Endodermal cell (in vitro differentiated cells): Measurements from ENCODE around the gene LCN9. TPM values are rescaled to one million over a fixed set of nuclear protein-coding genes. Genes with fewer than 3 reads are reported as not detected.

Experiments
- DNase-seq: peaks from one replicate; pipeline ENCODE4 v3.0.0-alpha.2; 2017
- H3K27ac ChIP-seq: 2 replicates; pipeline ENCODE4 v1.5.1; 2013; ENCODE audit warnings: mild to moderate bottlenecking, low read depth, low read length, moderate library complexity
- H3K27me3 ChIP-seq: 2 replicates; pipeline ENCODE4 v1.6.1; 2013; ENCODE audit warnings: mild to moderate bottlenecking, low read length, moderate library complexity; ENCODE audit not compliant: insufficient read depth, control insufficient read depth, poor library complexity, severe bottlenecking
- H3K36me3 ChIP-seq: 2 replicates; pipeline ENCODE4 v1.7.0; 2013; ENCODE audit warnings: mild to moderate bottlenecking, low read length, moderate library complexity; ENCODE audit not compliant: control insufficient read depth, insufficient read depth
- H3K4me1 ChIP-seq: one replicate; pipeline ENCODE4 v1.7.0; 2013; ENCODE audit warnings: low read length; ENCODE audit not compliant: control insufficient read depth, insufficient read depth
- H3K4me3 ChIP-seq: 2 replicates; pipeline ENCODE4 v1.5.1; 2013; ENCODE audit warnings: mild to moderate bottlenecking, low read length, moderate library complexity
- H3K9ac ChIP-seq: 2 replicates; pipeline ENCODE4 v1.6.1; 2013; ENCODE audit warnings: mild to moderate bottlenecking, low read length, moderate library complexity; ENCODE audit not compliant: poor library complexity, severe bottlenecking; ENCODE audit errors: extremely low read depth
- H3K9me3 ChIP-seq: 2 replicates; pipeline ENCODE4 v1.6.1; 2013; ENCODE audit warnings: mild to moderate bottlenecking, low read length, moderate library complexity; ENCODE audit not compliant: control insufficient read depth
- H3K27ac Mint-ChIP-seq: 2 replicates; pipeline ENCODE4 v1.8.0; 2020; ENCODE audit warnings: mixed read lengths
- H3K27me3 Mint-ChIP-seq: 2 replicates; pipeline ENCODE4 v1.8.0; 2021; ENCODE audit warnings: mild to moderate bottlenecking, mixed read lengths; ENCODE audit not compliant: insufficient read depth
- H3K36me3 Mint-ChIP-seq: 2 replicates; pipeline ENCODE4 v1.8.0; 2020; ENCODE audit warnings: low read depth, mixed read lengths
- H3K4me1 Mint-ChIP-seq: 2 replicates; pipeline ENCODE4 v1.8.0; 2020; ENCODE audit warnings: mixed read lengths
- H3K4me3 Mint-ChIP-seq: 2 replicates; pipeline ENCODE4 v1.8.0; 2020; ENCODE audit warnings: mild to moderate bottlenecking, moderate library complexity, mixed read lengths
- H3K9me3 Mint-ChIP-seq: 2 replicates; pipeline ENCODE4 v1.8.0; 2020; ENCODE audit warnings: mild to moderate bottlenecking, mixed read lengths
- WGBS, 2 experiments: methylation state at CpG; one replicate each; pipeline versions ENCODE4 v1.1.5 to v1.1.7; 2013; ENCODE audit warnings: missing lambda C conversion rate in 2 of 2, mixed read lengths in 1 of 2; ENCODE audit not compliant: insufficient coverage in 1 of 2, insufficient read length in 1 of 2; 5-methylcytosine and 5-hydroxymethylcytosine counted together
- total RNA-seq, 2 donors: library from RNA; stranded (reverse); fragmentation: NEBNext Ultra II Directional in 1 of 2; extraction: Animal tissue kit (Norgen Biotek cat#: 25700) in 1 of 2; gene quantifications; 2 replicates in 1 of 2; 3 replicates in 1 of 2; pipeline ENCODE4 v1.2.1, GENCODE V29; 2021
- TF ChIP-seq, protein P1 (sequence below): fragments of 200-600 bp; sonication (generic); conservative IDR thresholded peaks from 2 replicates; pipeline ENCODE4 v1.5.0; 2021; ENCODE audit warnings: antibody characterized with exemption, mild to moderate bottlenecking

The LCN9 gene
- total RNA-seq, 2 donors from 2014 or later, result 0.46 to 10.7 TPM

DNA sequence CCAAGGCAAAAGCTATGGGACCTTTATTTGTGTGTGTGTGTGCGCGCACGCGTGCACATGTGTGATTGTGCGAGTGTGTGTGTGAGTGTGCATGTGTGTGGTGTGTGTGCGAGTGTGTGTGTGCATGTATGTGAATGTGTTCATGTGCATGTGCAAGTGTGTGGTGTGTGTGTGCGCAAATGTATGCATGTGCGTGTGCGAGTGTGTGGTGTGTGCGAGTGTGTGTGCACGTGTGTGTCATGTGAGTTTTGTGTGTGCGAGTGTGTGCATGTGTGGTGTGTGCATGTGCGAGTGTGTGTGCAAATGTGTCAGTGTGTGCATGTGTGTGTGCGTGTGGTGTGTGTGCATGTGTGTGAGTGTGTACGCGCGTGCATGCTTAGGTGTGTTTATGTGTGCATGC is 12.7 kb upstream of the LCN9 start:
- H3K4me1 Mint-ChIP-seq, result no peaks in the 10 kb centered on the region
- no peak overlapping the region for H3K9ac ChIP-seq
- no peaks in the 10 kb centered on the region for H3K36me3 ChIP-seq
- H3K9me3 Mint-ChIP-seq, result peaks cover 89% of the 10 kb centered on the region
- H3K27ac ChIP-seq, result no peak overlapping the region
- TF ChIP-seq, protein P1, sequence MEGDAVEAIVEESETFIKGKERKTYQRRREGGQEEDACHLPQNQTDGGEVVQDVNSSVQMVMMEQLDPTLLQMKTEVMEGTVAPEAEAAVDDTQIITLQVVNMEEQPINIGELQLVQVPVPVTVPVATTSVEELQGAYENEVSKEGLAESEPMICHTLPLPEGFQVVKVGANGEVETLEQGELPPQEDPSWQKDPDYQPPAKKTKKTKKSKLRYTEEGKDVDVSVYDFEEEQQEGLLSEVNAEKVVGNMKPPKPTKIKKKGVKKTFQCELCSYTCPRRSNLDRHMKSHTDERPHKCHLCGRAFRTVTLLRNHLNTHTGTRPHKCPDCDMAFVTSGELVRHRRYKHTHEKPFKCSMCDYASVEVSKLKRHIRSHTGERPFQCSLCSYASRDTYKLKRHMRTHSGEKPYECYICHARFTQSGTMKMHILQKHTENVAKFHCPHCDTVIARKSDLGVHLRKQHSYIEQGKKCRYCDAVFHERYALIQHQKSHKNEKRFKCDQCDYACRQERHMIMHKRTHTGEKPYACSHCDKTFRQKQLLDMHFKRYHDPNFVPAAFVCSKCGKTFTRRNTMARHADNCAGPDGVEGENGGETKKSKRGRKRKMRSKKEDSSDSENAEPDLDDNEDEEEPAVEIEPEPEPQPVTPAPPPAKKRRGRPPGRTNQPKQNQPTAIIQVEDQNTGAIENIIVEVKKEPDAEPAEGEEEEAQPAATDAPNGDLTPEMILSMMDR, result no peak
- H3K27ac Mint-ChIP-seq, result no peak overlapping the region
- H3K27me3 ChIP-seq, result no peaks in the 10 kb centered on the region
- no peak overlapping the region for H3K4me3 Mint-ChIP-seq
- H3K9me3 ChIP-seq, result peaks cover 80% of the 10 kb centered on the region
- H3K4me3 ChIP-seq, result peak overlapping the region; percentile 61
- no peaks in the 10 kb centered on the region for H3K27me3 Mint-ChIP-seq
- DNase-seq, result no peak
- WGBS, 2 experiments, result 95 to 100% methylated on average over 3 to 17 of the region's 17 CpGs
- peaks cover 4% of the 10 kb centered on the region for H3K36me3 Mint-ChIP-seq
- no peaks in the 10 kb centered on the region for H3K4me1 ChIP-seq

DNA sequence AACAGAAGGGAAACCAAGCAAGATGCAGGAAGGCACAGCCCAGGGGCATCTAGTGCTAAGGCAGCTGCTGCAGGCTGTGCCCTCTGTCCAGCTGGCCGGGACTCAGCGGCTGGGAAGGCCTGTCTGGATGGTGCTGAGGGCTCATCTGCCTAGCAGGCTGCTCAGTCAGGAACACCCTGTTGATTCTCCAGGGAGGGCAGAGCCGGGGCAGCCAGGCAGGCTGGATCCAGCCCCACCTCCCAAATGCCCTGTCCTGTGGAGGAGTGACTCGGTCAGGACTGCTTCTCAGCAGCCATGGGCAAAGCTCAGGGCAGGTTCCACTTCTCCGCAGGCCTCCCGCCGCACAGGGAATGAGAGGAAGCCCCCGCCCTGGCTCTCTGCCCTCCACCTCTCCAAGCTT is 7.8 kb upstream of the LCN9 start:
- WGBS, 2 experiments, result 90 to 91% methylated on average over 6 to 8 of the region's 8 CpGs
- Histone ChIP-seq H3K27ac (no peak overlapping the region), H3K27me3 (no peaks in the 10 kb centered on the region), H3K9ac (no peak overlapping the region), H3K4me1 (no peaks in the 10 kb centered on the region), H3K4me3 (no peak overlapping the region), H3K9me3 (peaks cover 31% of the 10 kb centered on the region), H3K36me3 (no peaks in the 10 kb centered on the region)
- no peak for DNase-seq
- H3K27me3 Mint-ChIP-seq, result no peaks in the 10 kb centered on the region
- peaks cover 55% of the 10 kb centered on the region for H3K9me3 Mint-ChIP-seq
- TF ChIP-seq, protein P1, result no peak
- no peak overlapping the region for H3K4me3 Mint-ChIP-seq
- no peaks in the 10 kb centered on the region for H3K4me1 Mint-ChIP-seq
- no peak overlapping the region for H3K27ac Mint-ChIP-seq
- H3K36me3 Mint-ChIP-seq, result peaks cover 2% of the 10 kb centered on the region

DNA sequence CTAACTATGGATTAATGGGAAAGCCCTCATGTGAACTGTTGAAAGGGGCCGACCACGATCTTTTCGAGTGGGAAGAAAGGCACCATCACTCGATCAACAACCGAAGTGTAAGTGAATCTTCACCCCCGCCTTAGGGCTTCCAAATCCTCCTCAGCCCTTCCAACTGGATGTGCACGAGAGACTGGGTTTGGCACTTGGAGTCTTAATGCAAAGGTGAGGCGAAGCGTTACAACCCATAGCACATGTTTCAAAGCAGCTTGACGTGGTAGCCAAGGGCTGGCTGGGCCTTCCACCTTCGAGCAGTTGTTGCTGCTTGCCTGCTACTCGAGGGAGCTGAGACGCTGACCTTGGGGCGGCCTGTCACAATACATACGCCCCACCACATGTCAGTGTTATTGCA is 5.7 kb upstream of the LCN9 start:
- Histone ChIP-seq H3K4me1 (no peaks in the 10 kb centered on the region), H3K9me3 (peaks cover 15% of the 10 kb centered on the region)
- no peak overlapping the region for H3K4me3 Mint-ChIP-seq

More for the DNA sequence above, 5.7 kb upstream of the LCN9 start:
- Mint-ChIP-seq H3K9me3 (peaks cover 38% of the 10 kb centered on the region), H3K27ac (no peak overlapping the region), H3K27me3 (no peaks in the 10 kb centered on the region), H3K4me1 (peaks cover 7% of the 10 kb centered on the region), H3K36me3 (no peaks in the 10 kb centered on the region)
- Histone ChIP-seq H3K27me3 (no peaks in the 10 kb centered on the region), H3K27ac (no peak overlapping the region), H3K4me3 (no peak overlapping the region), H3K36me3 (no peaks in the 10 kb centered on the region), H3K9ac (no peak overlapping the region)
- no peak for DNase-seq
- WGBS, 2 experiments, result 87% methylated on average over 13 to 15 of the region's 15 CpGs
- TF ChIP-seq, protein P1, result no peak
